ENCODE results near the gene ABI3BP.

GRCh38 chr3:100776746-100777145 is 216.5 kb downstream of the ABI3BP start:
- no peak for TF ChIP-seq CTCF (IDR thresholded peaks at IDR 0.05)
- TF ChIP-seq POLR2A (IDR thresholded peaks at IDR 0.05) = no peak
